CD4-positive, alpha-beta T cell (primary cell): Measurements from ENCODE around the gene HIVEP3. TPM values are rescaled to one million over a fixed set of nuclear protein-coding genes. Genes with fewer than 3 reads are reported as not detected.

ENCODE experiments used
- ATAC-seq: fragments of 200-7000 bp; cut with Tn5 transposase; one replicate; pipeline ENCODE4 v1.10.0; 2022; ENCODE audit warnings: mild to moderate bottlenecking; ENCODE audit not compliant: poor library complexity
- CTCF ChIA-PET: fragments of 350-600 bp; sonication (Branson Sonifier 250); formaldehyde crosslinking; loops from one replicate; lab custom pipeline; 2021; ENCODE audit warnings: antibody characterized with exemption, inconsistent platforms; lab: Charles Lee
- POLR2A ChIA-PET: fragments of 350-600 bp; sonication (Branson Sonifier 250); formaldehyde crosslinking; loops from one replicate; lab custom pipeline; 2021; ENCODE audit warnings: antibody characterized with exemption, inconsistent platforms; lab: Charles Lee
- DNase-seq, 14 experiments: peaks; one replicate each; pipeline ENCODE4 v3.0.0-alpha.2; 2013 to 2020; ENCODE audit warnings: mixed read lengths in 2 of 14
- H3K27ac ChIP-seq, 2 donors: one replicate each; pipeline versions ENCODE4 v1.5.1 to v1.7.0; 2013; ENCODE audit warnings: low read length in 2 of 2, low read depth in 1 of 2, mild to moderate bottlenecking in 1 of 2
- H3K27me3 ChIP-seq, 2 experiments: 1 replicate in 1 of 2; 2 replicates in 1 of 2; pipeline versions ENCODE4 v1.6.1 to v1.7.0; 2013; ENCODE audit warnings: low read length in 2 of 2, control low read depth in 1 of 2, mild to moderate bottlenecking in 1 of 2, moderate library complexity in 1 of 2; ENCODE audit not compliant: insufficient read depth in 2 of 2, control insufficient read depth in 1 of 2
- H3K36me3 ChIP-seq: one replicate; pipeline ENCODE4 v1.6.1; 2013; ENCODE audit warnings: low read length, control low read depth; ENCODE audit not compliant: insufficient read depth
- H3K4me1 ChIP-seq: one replicate; pipeline ENCODE4 v1.6.1; 2013; ENCODE audit warnings: low read length, control low read depth; ENCODE audit not compliant: insufficient read depth
- H3K4me3 ChIP-seq: one replicate; pipeline ENCODE4 v1.5.1; 2013; ENCODE audit warnings: mild to moderate bottlenecking, low read length, moderate library complexity
- H3K9me3 ChIP-seq, 2 experiments: 1 replicate in 1 of 2; 2 replicates in 1 of 2; pipeline versions ENCODE4 v1.6.1 to v1.7.0; 2013; ENCODE audit warnings: low read length in 2 of 2, mild to moderate bottlenecking in 2 of 2, control low read depth in 1 of 2, moderate library complexity in 1 of 2; ENCODE audit not compliant: control insufficient read depth in 1 of 2, insufficient read depth in 1 of 2
- H3K27ac Mint-ChIP-seq: one replicate; pipeline ENCODE4 v1.8.0; 2020; ENCODE audit warnings: mixed read lengths
- H3K27me3 Mint-ChIP-seq: one replicate; pipeline ENCODE4 v1.8.0; 2021; ENCODE audit warnings: mixed read lengths
- H3K36me3 Mint-ChIP-seq: one replicate; pipeline ENCODE4 v1.8.0; 2021; ENCODE audit warnings: low read depth, mixed read lengths
- H3K4me1 Mint-ChIP-seq: one replicate; pipeline ENCODE4 v1.8.0; 2021; ENCODE audit warnings: low read depth, mixed read lengths
- H3K4me3 Mint-ChIP-seq: one replicate; pipeline ENCODE4 v1.8.0; 2020; ENCODE audit warnings: mild to moderate bottlenecking, mixed read lengths
- H3K9me3 Mint-ChIP-seq: one replicate; pipeline ENCODE4 v1.8.0; 2020; ENCODE audit warnings: mixed read lengths
- intact Hi-C, 2 experiments: fragments of 100-400 bp; cut with DNase I in 1 of 2; cut with micrococcal nuclease in 1 of 2; formaldehyde crosslinking; loops; one replicate each; pipeline versions ENCODE4 v1.15.1 to v1.9.0; 2023 to 2025; cut with DNase I, micrococcal nuclease
- total RNA-seq, 174 experiments: library from RNA in 2 of 174; stranded (reverse) in 2 of 174; gene quantifications; one replicate each; pipeline ENCODE4 v1.2.3 and lab custom pipeline; 2021 to 2026
- TF ChIP-seq, protein P1 (sequence below): fragments of 200-600 bp; IDR thresholded peaks from one replicate; pipeline ENCODE4 v1.8.0; 2022; ENCODE audit warnings: antibody characterized with exemption, mild to moderate bottlenecking

HIVEP3 gene
- total RNA-seq, 2 experiments from 2014 or later = 5.1 to 5.4 TPM

DNA sequence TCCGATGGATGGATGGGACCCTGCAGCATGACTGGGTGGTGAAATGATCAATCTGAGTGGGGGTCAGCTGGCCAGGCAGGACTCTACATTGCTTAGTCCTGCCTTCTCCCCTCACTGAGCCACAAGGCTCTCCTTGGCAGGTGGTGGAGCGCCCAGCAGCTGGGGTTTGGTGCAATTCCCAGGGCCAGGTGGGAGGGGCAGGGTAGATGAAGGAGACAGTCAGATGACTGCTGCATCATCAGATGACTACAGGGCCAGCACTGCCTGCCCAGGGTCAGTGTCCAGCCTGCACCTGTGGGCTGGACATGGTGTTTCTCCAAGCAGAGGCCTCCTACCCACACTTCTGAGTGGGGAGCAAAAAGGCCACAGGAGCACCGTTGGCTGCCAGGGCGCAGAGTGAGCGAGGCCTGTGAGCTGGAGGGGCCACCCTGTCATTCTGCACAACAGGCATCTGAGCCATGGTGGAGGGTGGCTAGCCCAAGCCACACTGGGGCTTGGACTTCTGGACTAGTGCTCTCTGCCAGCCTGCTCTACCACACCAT lies 330.3 kb downstream of the HIVEP3 start:
- Histone ChIP-seq H3K9me3 (no peaks in the 10 kb centered on the region), H3K36me3 (peaks cover 15% of the 10 kb centered on the region), H3K27me3 (no peaks in the 10 kb centered on the region), H3K4me1 (no peaks in the 10 kb centered on the region), H3K27ac (no peak overlapping the region), H3K4me3 (no peak overlapping the region)
- intact Hi-C loops = no loop called here
- Mint-ChIP-seq H3K9me3 (no peaks in the 10 kb centered on the region), H3K27me3 (no peaks in the 10 kb centered on the region), H3K4me3 (no peak overlapping the region), H3K36me3 (no peaks in the 10 kb centered on the region), H3K27ac (no peak overlapping the region), H3K4me1 (no peaks in the 10 kb centered on the region)
- no peak for DNase-seq
- CTCF ChIA-PET = interaction anchor here (0.8 kb wide), 1 partner anchor 14 kb away, joined by 3 read pairs; no protein-coding TSS in a partner anchor
- TF ChIP-seq, protein P1, sequence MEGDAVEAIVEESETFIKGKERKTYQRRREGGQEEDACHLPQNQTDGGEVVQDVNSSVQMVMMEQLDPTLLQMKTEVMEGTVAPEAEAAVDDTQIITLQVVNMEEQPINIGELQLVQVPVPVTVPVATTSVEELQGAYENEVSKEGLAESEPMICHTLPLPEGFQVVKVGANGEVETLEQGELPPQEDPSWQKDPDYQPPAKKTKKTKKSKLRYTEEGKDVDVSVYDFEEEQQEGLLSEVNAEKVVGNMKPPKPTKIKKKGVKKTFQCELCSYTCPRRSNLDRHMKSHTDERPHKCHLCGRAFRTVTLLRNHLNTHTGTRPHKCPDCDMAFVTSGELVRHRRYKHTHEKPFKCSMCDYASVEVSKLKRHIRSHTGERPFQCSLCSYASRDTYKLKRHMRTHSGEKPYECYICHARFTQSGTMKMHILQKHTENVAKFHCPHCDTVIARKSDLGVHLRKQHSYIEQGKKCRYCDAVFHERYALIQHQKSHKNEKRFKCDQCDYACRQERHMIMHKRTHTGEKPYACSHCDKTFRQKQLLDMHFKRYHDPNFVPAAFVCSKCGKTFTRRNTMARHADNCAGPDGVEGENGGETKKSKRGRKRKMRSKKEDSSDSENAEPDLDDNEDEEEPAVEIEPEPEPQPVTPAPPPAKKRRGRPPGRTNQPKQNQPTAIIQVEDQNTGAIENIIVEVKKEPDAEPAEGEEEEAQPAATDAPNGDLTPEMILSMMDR = no peak
- no peak for ATAC-seq
- POLR2A ChIA-PET = no interaction called here

DNA sequence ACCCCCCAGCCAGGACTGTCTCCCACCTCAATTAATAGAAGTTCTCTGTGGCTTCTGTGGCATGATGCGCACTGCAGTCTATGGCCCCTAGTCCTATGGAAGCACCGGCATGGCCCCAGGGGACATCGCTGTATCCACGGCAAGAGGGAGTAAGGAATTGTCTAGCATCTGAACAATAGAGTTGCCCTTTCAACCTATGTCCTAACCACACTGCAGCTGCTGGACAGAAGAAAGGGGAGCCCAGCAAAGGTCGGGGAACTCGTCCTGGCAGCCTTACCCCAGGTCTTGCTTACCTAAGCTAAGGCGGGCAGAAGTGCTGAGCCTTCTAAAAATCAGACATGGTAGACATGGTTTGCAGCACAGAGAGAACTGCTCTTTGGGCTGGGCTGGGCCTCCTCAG lies 330.9 kb downstream of the HIVEP3 start:
- intact Hi-C loops = no loop called here
- POLR2A ChIA-PET = no interaction called here
- Histone ChIP-seq H3K27me3 (no peaks in the 10 kb centered on the region), H3K4me3 (no peak overlapping the region), H3K9me3 (no peaks in the 10 kb centered on the region), H3K36me3 (peaks cover 16% of the 10 kb centered on the region), H3K27ac (no peak overlapping the region), H3K4me1 (no peaks in the 10 kb centered on the region)
- no peaks in the 10 kb centered on the region for H3K4me1 Mint-ChIP-seq
- CTCF ChIA-PET = interaction anchor here (0.8 kb wide), 1 partner anchor 13 kb away, joined by 3 read pairs; no protein-coding TSS in a partner anchor
- DNase-seq = no peak
- no peak overlapping the region for H3K4me3 Mint-ChIP-seq
- ATAC-seq = no peak
- H3K27ac Mint-ChIP-seq = no peak overlapping the region
- H3K27me3 Mint-ChIP-seq = no peaks in the 10 kb centered on the region
- H3K9me3 Mint-ChIP-seq = no peaks in the 10 kb centered on the region
- TF ChIP-seq, protein P1 = no peak
- H3K36me3 Mint-ChIP-seq = no peaks in the 10 kb centered on the region

DNA sequence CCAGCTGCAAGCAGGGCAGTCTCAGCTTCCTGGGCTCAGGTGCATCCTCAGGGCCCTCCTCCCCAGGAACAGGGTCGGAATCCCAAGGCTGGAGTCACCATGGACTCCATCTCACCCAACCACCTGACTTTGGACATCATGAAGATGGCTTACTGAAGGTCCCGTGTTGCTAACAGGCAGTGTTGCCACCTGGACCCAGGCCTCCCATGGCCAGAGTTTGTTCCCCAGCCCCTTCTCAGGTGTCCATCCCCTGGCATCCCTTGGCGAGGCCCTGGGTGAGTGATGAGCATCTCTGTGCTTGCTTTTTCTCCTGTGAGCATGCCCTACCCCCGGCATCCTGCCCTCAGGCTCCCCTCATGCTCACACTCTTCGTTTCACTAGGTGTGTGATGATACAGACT lies 332.5 kb downstream of the HIVEP3 start:
- no peaks in the 10 kb centered on the region for H3K27me3 Mint-ChIP-seq
- TF ChIP-seq, protein P1 = no peak
- intact Hi-C loops = no loop called here
- no peaks in the 10 kb centered on the region for H3K4me1 Mint-ChIP-seq
- Histone ChIP-seq H3K4me3 (no peak overlapping the region), H3K36me3 (peaks cover 16% of the 10 kb centered on the region), H3K4me1 (no peaks in the 10 kb centered on the region), H3K27ac (no peak overlapping the region), H3K27me3 (no peaks in the 10 kb centered on the region), H3K9me3 (no peaks in the 10 kb centered on the region)
- ChIA-PET POLR2A (no interaction called here), CTCF (no interaction called here)
- H3K27ac Mint-ChIP-seq = no peak overlapping the region
- DNase-seq = no peak
- no peaks in the 10 kb centered on the region for H3K9me3 Mint-ChIP-seq
- no peak overlapping the region for H3K4me3 Mint-ChIP-seq
- no peak for ATAC-seq
- no peaks in the 10 kb centered on the region for H3K36me3 Mint-ChIP-seq
